ENCODE data around the gene ASB2.

ASB2 gene

GRCh38 chr14:93891756-93892504 lies 84.4 kb downstream of the ASB2 start:
- no peak for TF ChIP-seq CTCF (IDR thresholded peaks at IDR 0.05; ENCODE audit: low read depth, low read length)
- DNase-seq = no peak
- Histone ChIP-seq H3K9me3 (no peaks in the 10 kb centered on the region), H3K4me3 (ENCODE audit: low read depth, low read length) (no peak overlapping the region), H3K36me3 (no peaks in the 10 kb centered on the region), H3K27me3 (no peaks in the 10 kb centered on the region), H3K4me1 (peaks cover 13% of the 10 kb centered on the region)

- no peak for TF ChIP-seq CTCF (IDR thresholded peaks at IDR 0.05; ENCODE audit: low read depth, low read length)
- H3K4me3 ChIP-seq (ENCODE audit: low read depth, low read length) = no peak overlapping the region
- no peaks in the 10 kb centered on the region for H3K9me3 ChIP-seq
- no peak for DNase-seq
- peaks cover 8% of the 10 kb centered on the region for H3K4me1 ChIP-seq
- H3K27me3 ChIP-seq = no peaks in the 10 kb centered on the region
- no peaks in the 10 kb centered on the region for H3K36me3 ChIP-seq
These were observed 86.5 kb downstream of the ASB2 start for GRCh38 chr14:93889739-93890483.

- no peaks in the 10 kb centered on the region; the same call in 1 of the 2 replicates for H3K4me1 ChIP-seq
- no peak for TF ChIP-seq CTCF (IDR thresholded peaks at IDR 0.05; ENCODE audit: low read depth, low read length)
- no peaks in the 10 kb centered on the region for H3K36me3 ChIP-seq
- H3K4me3 ChIP-seq (ENCODE audit: low read depth, low read length) = no peak overlapping the region
- no peaks in the 10 kb centered on the region for H3K9me3 ChIP-seq
- DNase-seq = no peak
- H3K27me3 ChIP-seq = no peaks in the 10 kb centered on the region
These were observed 87.4 kb downstream of the ASB2 start for GRCh38 chr14:93888995-93889394.

- no peaks in the 10 kb centered on the region for H3K36me3 ChIP-seq
- no peaks in the 10 kb centered on the region for H3K9me3 ChIP-seq
- DNase-seq = no peak
- no peaks in the 10 kb centered on the region for H3K4me1 ChIP-seq
- no peak overlapping the region for H3K4me3 ChIP-seq (ENCODE audit: low read depth, low read length)
- H3K27me3 ChIP-seq = no peaks in the 10 kb centered on the region
- no peak for TF ChIP-seq CTCF (IDR thresholded peaks at IDR 0.05; ENCODE audit: low read depth, low read length)
These were observed 91.4 kb downstream of the ASB2 start for GRCh38 chr14:93884950-93885349.
